ENCODE data around the gene C19orf47.
A peak's percentile ranks its signal among the peaks of the same experiment; 100 is the strongest.
"Not testable (repeated sequence)": the region's sequence is repeated elsewhere in the genome, so short reads cannot be mapped to it uniquely, and the experiment has no call there.

C19orf47 gene

GRCh38 chr19:40371802-40372122, 23.6 kb upstream of the C19orf47 start:
- Histone ChIP-seq H3K4me3 (ENCODE audit: low read length) (no peak overlapping the region), H2BK120ac (ENCODE audit: low read depth, low read length) (no peak overlapping the region), H3K79me2 (ENCODE audit: control insufficient read depth, insufficient read depth, low read length) (no peaks in the 10 kb centered on the region), H3K4ac (ENCODE audit: low read depth, low read length) (no peak overlapping the region), H3K36me3 (ENCODE audit: control insufficient read depth, insufficient read depth, low read length) (peaks cover 5% of the 10 kb centered on the region), H3K9ac (ENCODE audit: low read length) (no peak overlapping the region), H4K8ac (ENCODE audit: low read depth, low read length) (no peak overlapping the region), H2BK15ac (replicated peaks; ENCODE audit: low read depth) (no peak overlapping the region), H3K18ac (ENCODE audit: low read length) (no peak overlapping the region), H2AK5ac (ENCODE audit: low read length) (no peak overlapping the region), H3K27me3 (ENCODE audit: insufficient read depth, low read length, poor library complexity) (no peaks in the 10 kb centered on the region), H3K27ac (ENCODE audit: low read depth, low read length) (no peak overlapping the region), H3K79me1 (ENCODE audit: low read length) (no peaks in the 10 kb centered on the region), H3K23ac (ENCODE audit: low read length) (no peak overlapping the region), H2BK5ac (ENCODE audit: low read length) (no peak overlapping the region), H4K5ac (ENCODE audit: low read length) (no peak overlapping the region), H3K4me1 (ENCODE audit: control insufficient read depth, low read depth, low read length) (no peaks in the 10 kb centered on the region), H3K4me2 (ENCODE audit: low read length) (no peak overlapping the region), H3K56ac (ENCODE audit: low read length) (no peak overlapping the region)
- no peak for DNase-seq
- WGBS (ENCODE audit: extremely low coverage, insufficient coverage, low lambda C conversion rate), result no CpG with 5 or more reads among the region's 5 CpGs

- no peak overlapping the region for H3K23ac ChIP-seq (ENCODE audit: low read length)
- H2BK120ac ChIP-seq (ENCODE audit: low read depth, low read length), result no peak overlapping the region
- no peak overlapping the region for H3K27ac ChIP-seq (ENCODE audit: low read depth, low read length)
- no peak overlapping the region for H3K4ac ChIP-seq (ENCODE audit: low read depth, low read length)
- H3K27me3 ChIP-seq (ENCODE audit: insufficient read depth, low read length, poor library complexity), result no peaks in the 10 kb centered on the region
- H2BK15ac ChIP-seq (replicated peaks; ENCODE audit: low read depth), result no peak overlapping the region
- no peak overlapping the region for H4K5ac ChIP-seq (ENCODE audit: low read length)
- H3K4me1 ChIP-seq (ENCODE audit: control insufficient read depth, low read depth, low read length), result peaks cover 3% of the 10 kb centered on the region
- no peaks in the 10 kb centered on the region for H3K79me2 ChIP-seq (ENCODE audit: control insufficient read depth, insufficient read depth, low read length)
- H3K36me3 ChIP-seq (ENCODE audit: control insufficient read depth, insufficient read depth, low read length), result peaks cover 3% of the 10 kb centered on the region
- H4K8ac ChIP-seq (ENCODE audit: low read depth, low read length), result no peak overlapping the region
- no peak overlapping the region for H2BK5ac ChIP-seq (ENCODE audit: low read length)
- H3K18ac ChIP-seq (ENCODE audit: low read length), result no peak overlapping the region
- no peak overlapping the region for H3K4me2 ChIP-seq (ENCODE audit: low read length)
- H3K56ac ChIP-seq (ENCODE audit: low read length), result no peak overlapping the region
- H3K79me1 ChIP-seq (ENCODE audit: low read length), result peaks cover 2% of the 10 kb centered on the region
- H2AK5ac ChIP-seq (ENCODE audit: low read length), result no peak overlapping the region
- H3K9ac ChIP-seq (ENCODE audit: low read length), result no peak overlapping the region
- no peak overlapping the region for H3K4me3 ChIP-seq (ENCODE audit: low read length)
- peak; percentile 51 for DNase-seq
- WGBS (ENCODE audit: extremely low coverage, insufficient coverage, low lambda C conversion rate), result no CpG with 5 or more reads among the region's 7 CpGs
These were observed 23.0 kb upstream of the C19orf47 start for GRCh38 chr19:40370997-40371801.

DNA sequence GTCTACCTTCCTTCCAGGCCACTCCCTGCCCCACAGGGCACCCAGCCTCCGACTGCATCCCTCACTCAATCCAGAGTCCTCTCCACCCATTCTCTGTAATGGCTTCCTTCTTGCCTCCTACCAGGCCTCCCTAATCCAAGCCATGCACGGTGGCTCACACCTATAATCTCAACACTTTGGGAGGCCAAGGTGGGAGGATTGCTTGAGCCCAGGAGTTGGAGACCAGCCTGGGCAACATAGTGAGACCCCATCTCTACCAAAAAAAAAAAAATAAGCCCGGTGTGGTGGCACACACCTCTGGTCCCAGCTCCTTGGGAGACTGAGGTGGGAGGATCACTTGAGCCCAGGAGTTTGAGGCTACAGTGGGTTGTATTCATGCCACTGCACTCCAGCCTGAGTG, 22.1 kb upstream of the C19orf47 start:
- H3K27me3 ChIP-seq (ENCODE audit: insufficient read depth, low read length, poor library complexity); H2AK5ac ChIP-seq (ENCODE audit: low read length); H3K4ac ChIP-seq (ENCODE audit: low read depth, low read length); H3K23ac ChIP-seq (ENCODE audit: low read length); DNase-seq; H3K56ac ChIP-seq (ENCODE audit: low read length); H4K8ac ChIP-seq (ENCODE audit: low read depth, low read length); H4K5ac ChIP-seq (ENCODE audit: low read length); H2BK120ac ChIP-seq (ENCODE audit: low read depth, low read length); H3K79me1 ChIP-seq (ENCODE audit: low read length); H3K27ac ChIP-seq (ENCODE audit: low read depth, low read length); H2BK15ac ChIP-seq (replicated peaks; ENCODE audit: low read depth); H3K79me2 ChIP-seq (ENCODE audit: control insufficient read depth, insufficient read depth, low read length); H3K18ac ChIP-seq (ENCODE audit: low read length); H3K36me3 ChIP-seq (ENCODE audit: control insufficient read depth, insufficient read depth, low read length); H3K9ac ChIP-seq (ENCODE audit: low read length); H3K4me2 ChIP-seq (ENCODE audit: low read length); H3K4me3 ChIP-seq (ENCODE audit: low read length); H2BK5ac ChIP-seq (ENCODE audit: low read length); H3K4me1 ChIP-seq (ENCODE audit: control insufficient read depth, low read depth, low read length): not testable (repeated sequence)
- no CpG with 5 or more reads among the region's 3 CpGs for WGBS (ENCODE audit: extremely low coverage, insufficient coverage, low lambda C conversion rate)

DNA sequence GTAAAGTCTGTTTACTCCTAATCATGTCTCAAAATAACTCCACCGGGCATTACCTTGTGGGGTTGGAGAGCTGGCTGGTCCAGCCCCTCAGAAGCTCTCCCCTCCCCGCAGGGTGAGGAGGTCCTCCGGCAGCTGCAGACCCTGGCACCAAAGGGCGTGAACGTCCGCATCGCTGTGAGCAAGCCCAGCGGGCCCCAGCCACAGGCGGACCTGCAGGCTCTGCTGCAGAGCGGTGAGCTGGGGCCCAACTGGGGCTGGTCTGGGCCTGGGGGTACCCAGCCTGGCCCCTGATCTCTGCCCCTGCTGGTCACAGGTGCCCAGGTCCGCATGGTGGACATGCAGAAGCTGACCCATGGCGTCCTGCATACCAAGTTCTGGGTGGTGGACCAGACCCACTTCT, 21.6 kb upstream of the C19orf47 start:
- Histone ChIP-seq H4K8ac (ENCODE audit: low read depth, low read length) (no peak overlapping the region), H2BK15ac (replicated peaks; ENCODE audit: low read depth) (no peak overlapping the region), H3K4me2 (ENCODE audit: low read length) (no peak overlapping the region), H3K36me3 (ENCODE audit: control insufficient read depth, insufficient read depth, low read length) (peaks cover 3% of the 10 kb centered on the region), H3K79me1 (ENCODE audit: low read length) (peaks cover 2% of the 10 kb centered on the region), H3K4ac (ENCODE audit: low read depth, low read length) (no peak overlapping the region), H2AK5ac (ENCODE audit: low read length) (no peak overlapping the region), H3K4me1 (ENCODE audit: control insufficient read depth, low read depth, low read length) (peaks cover 3% of the 10 kb centered on the region), H2BK5ac (ENCODE audit: low read length) (no peak overlapping the region), H2BK120ac (ENCODE audit: low read depth, low read length) (no peak overlapping the region), H3K79me2 (ENCODE audit: control insufficient read depth, insufficient read depth, low read length) (no peaks in the 10 kb centered on the region), H3K27me3 (ENCODE audit: insufficient read depth, low read length, poor library complexity) (no peaks in the 10 kb centered on the region), H3K4me3 (ENCODE audit: low read length) (no peak overlapping the region), H3K23ac (ENCODE audit: low read length) (no peak overlapping the region), H3K56ac (ENCODE audit: low read length) (no peak overlapping the region), H3K18ac (ENCODE audit: low read length) (no peak overlapping the region), H3K9ac (ENCODE audit: low read length) (no peak overlapping the region), H4K5ac (ENCODE audit: low read length) (no peak overlapping the region), H3K27ac (ENCODE audit: low read depth, low read length) (no peak overlapping the region)
- DNase-seq, result no peak
- WGBS (ENCODE audit: extremely low coverage, insufficient coverage, low lambda C conversion rate), result no CpG with 5 or more reads among the region's 12 CpGs

- H3K4me2 ChIP-seq (ENCODE audit: low read length), result no peak overlapping the region
- H3K4me3 ChIP-seq (ENCODE audit: low read length), result no peak overlapping the region
- no peak overlapping the region for H3K4ac ChIP-seq (ENCODE audit: low read depth, low read length)
- peaks cover 3% of the 10 kb centered on the region for H3K36me3 ChIP-seq (ENCODE audit: control insufficient read depth, insufficient read depth, low read length)
- H3K27ac ChIP-seq (ENCODE audit: low read depth, low read length), result no peak overlapping the region
- H2BK15ac ChIP-seq (replicated peaks; ENCODE audit: low read depth), result no peak overlapping the region
- H3K79me2 ChIP-seq (ENCODE audit: control insufficient read depth, insufficient read depth, low read length), result no peaks in the 10 kb centered on the region
- no peak overlapping the region for H2AK5ac ChIP-seq (ENCODE audit: low read length)
- no peak overlapping the region for H3K56ac ChIP-seq (ENCODE audit: low read length)
- H3K18ac ChIP-seq (ENCODE audit: low read length), result no peak overlapping the region
- WGBS (ENCODE audit: extremely low coverage, insufficient coverage, low lambda C conversion rate), result no CpG with 5 or more reads among the region's 16 CpGs
- H3K9ac ChIP-seq (ENCODE audit: low read length), result no peak overlapping the region
- H4K5ac ChIP-seq (ENCODE audit: low read length), result no peak overlapping the region
- H3K27me3 ChIP-seq (ENCODE audit: insufficient read depth, low read length, poor library complexity), result no peaks in the 10 kb centered on the region
- no peak for DNase-seq
- H2BK120ac ChIP-seq (ENCODE audit: low read depth, low read length), result no peak overlapping the region
- H2BK5ac ChIP-seq (ENCODE audit: low read length), result no peak overlapping the region
- peaks cover 3% of the 10 kb centered on the region for H3K4me1 ChIP-seq (ENCODE audit: control insufficient read depth, low read depth, low read length)
- peaks cover 2% of the 10 kb centered on the region for H3K79me1 ChIP-seq (ENCODE audit: low read length)
- no peak overlapping the region for H3K23ac ChIP-seq (ENCODE audit: low read length)
- H4K8ac ChIP-seq (ENCODE audit: low read depth, low read length), result no peak overlapping the region
These were observed 19.6 kb upstream of the C19orf47 start for GRCh38 chr19:40367577-40368434.

Measured in mesendoderm (in vitro differentiated cells).